AG09309 (cell line): Measurements from ENCODE around the gene OLFML2A.
"Not testable (repeated sequence)": the region's sequence is repeated elsewhere in the genome, so short reads cannot be mapped to it uniquely, and the experiment has no call there.

ENCODE experiments used
- DNase-seq: peaks from one replicate; pipeline ENCODE4 v3.0.0-alpha.2; 2010; ENCODE audit warnings: low read depth
- H3K4me3 ChIP-seq: 2 replicates; pipeline ENCODE4 v1.5.1; 2011; ENCODE audit warnings: mild to moderate bottlenecking, low read depth, low read length, moderate library complexity; ENCODE audit not compliant: control insufficient read depth
- CTCF ChIP-seq: IDR thresholded peaks from 2 replicates; pipeline ENCODE4 v1.5.1; 2011; ENCODE audit warnings: mild to moderate bottlenecking, low read depth, low read length, inconsistent platforms; ENCODE audit not compliant: insufficient read depth, control insufficient read depth; ENCODE audit errors: missing control alignments

OLFML2A gene

GRCh38 chr9:124776954-124777648, at the start of gene OLFML2A:
Gene OLFML2A (plus strand): TSS chr9:124777133. CDS start chr9:124777271, 138 bp downstream.
- DNase-seq, result no peak
- peak; percentile 19 for TF ChIP-seq CTCF
- H3K4me3 ChIP-seq, result peak within 1 kb of the TSS; percentile 28

GRCh38 chr9:124730772-124731171, 46.2 kb upstream of the OLFML2A start:
- no peak for DNase-seq
- no peak overlapping the region for H3K4me3 ChIP-seq
- no peak for TF ChIP-seq CTCF

GRCh38 chr9:124733964-124734740, 42.8 kb upstream of the OLFML2A start:
- no peak for TF ChIP-seq CTCF
- H3K4me3 ChIP-seq, result no peak overlapping the region
- DNase-seq, result no peak

- H3K4me3 ChIP-seq, result not testable (repeated sequence)
Observed at GRCh38 chr9:124734741-124735083, 42.2 kb upstream of the OLFML2A start.

GRCh38 chr9:124735121-124735520, 41.8 kb upstream of the OLFML2A start:
- no peak for DNase-seq
- H3K4me3 ChIP-seq, result no peak overlapping the region
- no peak for TF ChIP-seq CTCF

More at GRCh38 chr9:124734741-124735083, 42.2 kb upstream of the OLFML2A start:
- DNase-seq, result not testable (repeated sequence)

- DNase-seq, H3K4me3 ChIP-seq: not testable (repeated sequence)
Observed at GRCh38 chr9:124738075-124738474, 38.9 kb upstream of the OLFML2A start.

- no peak overlapping the region for H3K4me3 ChIP-seq
- no peak for TF ChIP-seq CTCF
- DNase-seq, result no peak
Observed at GRCh38 chr9:124739360-124739759, 37.6 kb upstream of the OLFML2A start.

GRCh38 chr9:124741149-124741548, 35.8 kb upstream of the OLFML2A start:
- no peak overlapping the region for H3K4me3 ChIP-seq
- TF ChIP-seq CTCF, result no peak
- DNase-seq, result no peak
